Spinal cord (tissue), 10 donors: ENCODE results near the gene NEK6. TPM values are rescaled to one million over a fixed set of nuclear protein-coding genes. Genes with fewer than 3 reads are reported as not detected.

ENCODE experiments used
- DNase-seq, 6 donors: peaks; one replicate each; pipeline versions ENCODE4 v3.0.0 to v3.0.0-alpha.2; 2013 to 2015; ENCODE audit warnings: low spot score in 6 of 6, low read depth in 4 of 6
- H3K27ac ChIP-seq: one replicate; pipeline ENCODE4 v1.5.1; 2013; ENCODE audit warnings: low read depth, low read length, control low read depth
- H3K27me3 ChIP-seq: one replicate; pipeline ENCODE4 v1.6.1; 2013; ENCODE audit warnings: low read length; ENCODE audit not compliant: control insufficient read depth, insufficient read depth
- H3K36me3 ChIP-seq: one replicate; pipeline ENCODE4 v1.6.1; 2013; ENCODE audit warnings: low read length; ENCODE audit not compliant: control insufficient read depth, insufficient read depth
- H3K4me1 ChIP-seq: one replicate; pipeline ENCODE4 v1.6.1; 2013; ENCODE audit warnings: low read length; ENCODE audit not compliant: control insufficient read depth, insufficient read depth
- H3K4me3 ChIP-seq: one replicate; pipeline ENCODE4 v1.5.1; 2013; ENCODE audit warnings: low read depth, low read length, control low read depth
- H3K9me3 ChIP-seq: one replicate; pipeline ENCODE4 v1.6.1; 2013; ENCODE audit warnings: low read length; ENCODE audit not compliant: control insufficient read depth, insufficient read depth
- WGBS: methylation state at CpG from one replicate; pipeline ENCODE4 v1.1.5; 2013; ENCODE audit warnings: missing lambda C conversion rate; ENCODE audit not compliant: insufficient coverage; 5-methylcytosine and 5-hydroxymethylcytosine counted together
- long read RNA-seq, 4 donors: transcript quantifications; one replicate each; lab custom pipeline, GENCODE V29; 2026
- polyA plus RNA-seq, 2 donors: library from polyadenylated mRNA; unstranded; fragments of 120-200 nt; gene quantifications; one replicate each; pipeline ENCODE4 v1.2.1, GENCODE V29; 2013; ENCODE audit not compliant: insufficient read length in 2 of 2
- total RNA-seq, 2 donors: library from RNA; depleted of rRNA in 1 of 2; stranded (reverse); fragments of 120-200 nt in 1 of 2; fragments of >200 nt in 1 of 2; gene quantifications; one replicate each; pipeline versions ENCODE4 v1.2.3 to v1.2.4, GENCODE V29; 2013 to 2014
- donor health status: healthy.

The NEK6 gene
- total RNA-seq: 10 to 100 TPM; 26.1 to 30.7 TPM
- polyA plus RNA-seq: 10 to 100 TPM; 30.1 to 39.0 TPM
- long read RNA-seq, donor 1, transcript NEK6-201 (10 exons, 3,447 nt): major isoform, 9 of 622 reads
- long read RNA-seq, donor 1, partial matches to known transcripts: 336 of 622 reads
- long read RNA-seq, donor 1, other reads (novel, unspliced or antisense): 274 of 622 reads
- long read RNA-seq, donor 2, partial matches to known transcripts: 22 of 102 reads
- long read RNA-seq, donor 2, other reads (novel, unspliced or antisense): 78 of 102 reads
- long read RNA-seq, donor 3, transcript NEK6-201 (10 exons, 3,447 nt): major isoform, 8 of 154 reads
- long read RNA-seq, donor 3, partial matches to known transcripts: 56 of 154 reads
- long read RNA-seq, donor 3, other reads (novel, unspliced or antisense): 89 of 154 reads
- long read RNA-seq, donor 4, transcript NEK6-201 (10 exons, 3,447 nt): major isoform, 13 of 758 reads
- long read RNA-seq, donor 4, partial matches to known transcripts: 744 of 758 reads
- long read RNA-seq, donor 4, other reads (novel, unspliced or antisense): 0 of 758 reads

GRCh38 chr9:124257844-124258606, at the start of gene NEK6:
NEK6 (plus strand) TSS chr9:124257949; CDS start chr9:124301965, 44,016 bp downstream.
- Histone ChIP-seq H3K4me1 (peaks cover 63% of the 10 kb centered on the region), H3K9me3 (no peaks in the 10 kb centered on the region), H3K4me3 (peak within 1 kb of the TSS; percentile 87), H3K27me3 (no peaks in the 10 kb centered on the region), H3K36me3 (no peaks in the 10 kb centered on the region), H3K27ac (peak within 1 kb of the TSS; percentile 96)
- peak in 2 of 6 donors; percentile 62 to 70 for DNase-seq
- WGBS: 0% methylated on average over 116 of the region's 116 CpGs

- H3K36me3 ChIP-seq: no peaks in the 10 kb centered on the region
- no peak overlapping the region for H3K27ac ChIP-seq
- no peaks in the 10 kb centered on the region for H3K9me3 ChIP-seq
- WGBS: 93% methylated on average over 3 of the region's 3 CpGs
- no peak overlapping the region for H3K4me3 ChIP-seq
- no peak for DNase-seq
- H3K4me1 ChIP-seq: peaks cover 8% of the 10 kb centered on the region
- no peaks in the 10 kb centered on the region for H3K27me3 ChIP-seq
These were observed 49.2 kb upstream of the NEK6 start for GRCh38 chr9:124208571-124208970.

- DNase-seq: no peak
- H3K4me1 ChIP-seq: peaks cover 11% of the 10 kb centered on the region
- no peaks in the 10 kb centered on the region for H3K9me3 ChIP-seq
- no peaks in the 10 kb centered on the region for H3K27me3 ChIP-seq
- WGBS: 67% methylated on average over 6 of the region's 7 CpGs
- no peak overlapping the region for H3K4me3 ChIP-seq
- no peaks in the 10 kb centered on the region for H3K36me3 ChIP-seq
- H3K27ac ChIP-seq: no peak overlapping the region
These were observed 48.5 kb upstream of the NEK6 start for GRCh38 chr9:124209279-124209678.

- no peaks in the 10 kb centered on the region for H3K27me3 ChIP-seq
- peaks cover 15% of the 10 kb centered on the region for H3K4me1 ChIP-seq
- H3K27ac ChIP-seq: no peak overlapping the region
- H3K4me3 ChIP-seq: no peak overlapping the region
- H3K9me3 ChIP-seq: no peaks in the 10 kb centered on the region
- no peak for DNase-seq
- no peaks in the 10 kb centered on the region for H3K36me3 ChIP-seq
- WGBS: 100% methylated on average over 2 of the region's 2 CpGs
These were observed 48.0 kb upstream of the NEK6 start for GRCh38 chr9:124209774-124210173.

- H3K4me3 ChIP-seq: no peak overlapping the region
- no peaks in the 10 kb centered on the region for H3K9me3 ChIP-seq
- no peak for DNase-seq
- H3K27me3 ChIP-seq: no peaks in the 10 kb centered on the region
- H3K27ac ChIP-seq: no peak overlapping the region
- peaks cover 19% of the 10 kb centered on the region for H3K4me1 ChIP-seq
- H3K36me3 ChIP-seq: no peaks in the 10 kb centered on the region
- 100% methylated on average over 1 of the region's 3 CpGs for WGBS
These were observed 47.1 kb upstream of the NEK6 start for GRCh38 chr9:124210697-124211096.

GRCh38 chr9:124212381-124213050, 45.2 kb upstream of the NEK6 start:
- Histone ChIP-seq H3K9me3 (no peaks in the 10 kb centered on the region), H3K36me3 (no peaks in the 10 kb centered on the region), H3K27ac (no peak overlapping the region), H3K4me3 (no peak overlapping the region), H3K4me1 (peaks cover 33% of the 10 kb centered on the region), H3K27me3 (no peaks in the 10 kb centered on the region)
- peak in 1 of 6 donors; percentile 47 for DNase-seq
- 51% methylated on average over 9 of the region's 12 CpGs for WGBS

- WGBS: 86% methylated on average over 11 of the region's 12 CpGs
- no peaks in the 10 kb centered on the region for H3K9me3 ChIP-seq
These were observed 44.4 kb upstream of the NEK6 start for GRCh38 chr9:124213396-124213795.

GRCh38 chr9:124214116-124214515, 43.6 kb upstream of the NEK6 start:
- Histone ChIP-seq H3K4me1 (peaks cover 47% of the 10 kb centered on the region), H3K4me3 (no peak overlapping the region), H3K36me3 (no peaks in the 10 kb centered on the region), H3K27me3 (no peaks in the 10 kb centered on the region), H3K27ac (no peak overlapping the region), H3K9me3 (no peaks in the 10 kb centered on the region)
- no peak for DNase-seq
- WGBS: 76% methylated on average over 4 of the region's 8 CpGs

More at GRCh38 chr9:124213396-124213795, 44.4 kb upstream of the NEK6 start:
- Histone ChIP-seq H3K36me3 (no peaks in the 10 kb centered on the region), H3K4me1 (peaks cover 40% of the 10 kb centered on the region), H3K27ac (no peak overlapping the region), H3K4me3 (no peak overlapping the region), H3K27me3 (no peaks in the 10 kb centered on the region)
- DNase-seq: no peak

- 79% methylated on average over 11 of the region's 11 CpGs for WGBS
- no peaks in the 10 kb centered on the region for H3K36me3 ChIP-seq
- H3K27ac ChIP-seq: no peak overlapping the region
- no peak overlapping the region for H3K4me3 ChIP-seq
- peaks cover 48% of the 10 kb centered on the region for H3K4me1 ChIP-seq
- no peaks in the 10 kb centered on the region for H3K27me3 ChIP-seq
- no peak for DNase-seq
- no peaks in the 10 kb centered on the region for H3K9me3 ChIP-seq
These were observed 43.0 kb upstream of the NEK6 start for GRCh38 chr9:124214596-124215367.
